ENCODE data around the gene TMEM184A.
"Not testable (repeated sequence)": the region's sequence is repeated elsewhere in the genome, so short reads cannot be mapped to it uniquely, and the experiment has no call there.

The TMEM184A gene

DNA sequence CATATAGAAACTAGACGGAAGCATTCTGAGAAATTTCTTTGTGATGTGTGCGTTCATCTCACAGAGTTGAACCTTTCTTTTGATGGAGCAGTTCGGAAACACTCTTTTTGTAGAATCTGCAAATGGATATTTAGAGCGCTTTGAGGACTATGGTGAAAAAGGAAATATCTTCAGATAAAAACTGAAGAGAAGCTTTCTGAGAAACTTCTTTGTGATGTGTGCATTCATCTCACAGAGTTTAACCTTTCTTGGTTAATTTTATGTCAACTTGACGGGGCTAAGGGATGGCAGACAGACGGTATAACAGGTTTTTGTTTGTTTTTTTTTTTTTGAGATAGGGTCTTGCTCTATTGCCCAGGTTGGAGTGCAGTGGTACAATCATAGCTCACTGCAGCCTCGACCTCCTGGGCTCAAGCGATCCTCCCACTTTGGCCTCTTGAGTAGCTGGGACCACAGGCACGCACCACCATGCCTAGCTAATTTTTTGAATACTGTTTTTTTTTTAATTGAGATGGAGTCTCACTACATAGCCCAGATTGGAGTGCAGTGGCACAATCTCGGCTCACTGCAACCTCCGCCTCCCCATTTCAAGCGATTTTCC lies 36.6 kb downstream of the TMEM184A start:
- WGBS (ENCODE audit: extremely low coverage, insufficient coverage, low lambda C conversion rate) = no CpG with 5 or more reads among the region's 12 CpGs
- not testable (repeated sequence) for H3K4me2 ChIP-seq (ENCODE audit: low read length); H3K4me3 ChIP-seq (ENCODE audit: low read length); H4K5ac ChIP-seq (ENCODE audit: low read length); H3K36me3 ChIP-seq (ENCODE audit: control insufficient read depth, insufficient read depth, low read length); H2BK15ac ChIP-seq (replicated peaks; ENCODE audit: low read depth); DNase-seq; H2AK5ac ChIP-seq (ENCODE audit: low read length); H3K4me1 ChIP-seq (ENCODE audit: control insufficient read depth, low read depth, low read length); H4K8ac ChIP-seq (ENCODE audit: low read depth, low read length); H3K23ac ChIP-seq (ENCODE audit: low read length); H2BK5ac ChIP-seq (ENCODE audit: low read length); H3K27me3 ChIP-seq (ENCODE audit: insufficient read depth, low read length, poor library complexity); H3K56ac ChIP-seq (ENCODE audit: low read length); H3K79me1 ChIP-seq (ENCODE audit: low read length); H2BK120ac ChIP-seq (ENCODE audit: low read depth, low read length); H3K27ac ChIP-seq (ENCODE audit: low read depth, low read length); H3K18ac ChIP-seq (ENCODE audit: low read length); H3K9ac ChIP-seq (ENCODE audit: low read length); H3K79me2 ChIP-seq (ENCODE audit: control insufficient read depth, insufficient read depth, low read length); H3K4ac ChIP-seq (ENCODE audit: low read depth, low read length)

DNA sequence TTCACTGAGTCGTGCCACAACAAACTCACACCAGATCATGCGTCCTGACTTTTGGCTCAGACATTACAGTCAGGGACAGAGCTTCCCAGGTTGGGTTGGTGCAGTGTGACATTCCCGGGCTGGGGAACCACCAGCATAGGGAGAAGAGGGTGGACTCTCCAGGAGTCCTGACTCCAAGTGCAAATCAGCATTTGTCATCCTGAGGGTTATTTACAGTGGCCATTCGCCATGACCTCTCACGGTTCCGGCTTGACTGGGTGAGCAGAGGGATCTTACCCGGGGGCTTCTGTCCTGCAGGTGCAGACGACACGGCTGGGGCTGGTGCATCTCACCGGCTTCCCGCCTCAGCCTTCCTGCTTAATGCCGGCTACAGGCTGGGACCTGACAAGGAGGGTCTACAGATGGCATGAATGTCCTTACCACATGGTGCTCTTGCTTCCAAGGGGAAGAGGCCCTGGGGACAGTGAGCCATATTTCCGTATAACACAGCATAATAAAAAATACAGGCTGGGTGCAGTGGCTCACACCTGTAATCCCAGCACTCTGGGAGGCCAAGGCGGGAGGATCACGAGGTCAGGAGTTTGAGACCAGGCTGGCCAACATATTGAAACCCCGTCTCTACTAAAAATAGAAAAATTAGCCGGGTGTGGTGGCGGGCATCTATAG lies 39.3 kb downstream of the TMEM184A start:
- no peak overlapping the region for H2BK15ac ChIP-seq (replicated peaks; ENCODE audit: low read depth)
- no peak overlapping the region for H2BK120ac ChIP-seq (ENCODE audit: low read depth, low read length)
- no peak overlapping the region for H2BK5ac ChIP-seq (ENCODE audit: low read length)
- WGBS (ENCODE audit: extremely low coverage, insufficient coverage, low lambda C conversion rate) = no CpG with 5 or more reads among the region's 18 CpGs
- H3K4me1 ChIP-seq (ENCODE audit: control insufficient read depth, low read depth, low read length) = no peaks in the 10 kb centered on the region
- no peak overlapping the region for H3K4me3 ChIP-seq (ENCODE audit: low read length)
- DNase-seq = no peak
- no peak overlapping the region for H4K5ac ChIP-seq (ENCODE audit: low read length)
- no peak overlapping the region for H2AK5ac ChIP-seq (ENCODE audit: low read length)
- H3K18ac ChIP-seq (ENCODE audit: low read length) = no peak overlapping the region
- no peaks in the 10 kb centered on the region for H3K79me1 ChIP-seq (ENCODE audit: low read length)
- no peak overlapping the region for H3K4me2 ChIP-seq (ENCODE audit: low read length)
- H3K4ac ChIP-seq (ENCODE audit: low read depth, low read length) = no peak overlapping the region
- H3K23ac ChIP-seq (ENCODE audit: low read length) = no peak overlapping the region
- no peak overlapping the region for H4K8ac ChIP-seq (ENCODE audit: low read depth, low read length)
- no peaks in the 10 kb centered on the region for H3K79me2 ChIP-seq (ENCODE audit: control insufficient read depth, insufficient read depth, low read length)
- H3K9ac ChIP-seq (ENCODE audit: low read length) = no peak overlapping the region
- no peaks in the 10 kb centered on the region for H3K36me3 ChIP-seq (ENCODE audit: control insufficient read depth, insufficient read depth, low read length)
- no peaks in the 10 kb centered on the region for H3K27me3 ChIP-seq (ENCODE audit: insufficient read depth, low read length, poor library complexity)
- no peak overlapping the region for H3K27ac ChIP-seq (ENCODE audit: low read depth, low read length)
- no peak overlapping the region for H3K56ac ChIP-seq (ENCODE audit: low read length)

DNA sequence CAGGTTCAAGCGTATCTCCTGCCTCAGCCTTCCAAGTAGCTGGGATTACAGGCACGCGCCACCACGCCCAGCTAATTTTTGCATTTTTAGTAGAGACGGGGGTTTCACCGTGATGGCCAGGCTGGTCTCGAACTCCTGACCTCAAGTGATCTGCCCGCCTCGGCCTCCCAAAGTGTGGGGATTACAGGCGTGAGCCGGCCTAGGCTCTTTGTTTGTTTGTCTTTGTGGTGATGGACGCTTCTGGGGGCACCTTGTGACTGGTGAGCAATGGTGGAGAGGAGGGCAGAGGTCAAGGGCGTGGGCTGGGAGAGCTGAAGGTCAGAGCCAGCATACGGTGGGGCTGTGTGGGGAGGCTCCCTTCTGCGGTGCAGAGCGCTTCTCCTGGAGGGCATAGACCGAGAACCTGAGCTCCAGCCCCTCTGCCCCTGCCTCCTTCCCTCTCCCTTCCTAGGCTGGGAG lies 40.5 kb downstream of the TMEM184A start:
- whole genome bisulfite sequencing (ENCODE audit: extremely low coverage, insufficient coverage, low lambda C conversion rate) = no CpG with 5 or more reads among the region's 17 CpGs
- not testable (repeated sequence) for H3K27me3 ChIP-seq (ENCODE audit: insufficient read depth, low read length, poor library complexity)

DNA sequence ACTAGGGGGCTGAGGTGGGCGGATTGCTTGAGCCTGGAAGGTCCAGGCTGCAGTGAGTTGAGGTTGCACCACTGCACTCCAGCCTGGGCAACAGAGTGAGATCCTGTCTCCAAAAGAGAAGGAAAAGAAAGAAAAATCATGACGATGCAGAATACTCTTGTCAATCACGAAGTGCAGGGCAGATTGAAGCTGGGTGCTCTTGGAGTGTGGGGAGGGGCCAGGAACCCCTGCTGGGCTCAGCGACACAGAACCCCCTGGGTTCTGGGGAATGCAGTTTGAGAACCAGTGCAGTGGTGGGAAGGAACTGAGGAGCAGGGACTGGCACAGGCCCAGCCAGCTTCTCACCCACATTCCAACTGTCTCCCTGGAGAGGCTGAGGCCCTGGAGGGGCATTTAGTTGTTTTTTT lies 41.0 kb downstream of the TMEM184A start:
- Histone ChIP-seq H2AK5ac (ENCODE audit: low read length) (no peak overlapping the region), H4K5ac (ENCODE audit: low read length) (no peak overlapping the region), H4K8ac (ENCODE audit: low read depth, low read length) (no peak overlapping the region), H2BK15ac (replicated peaks; ENCODE audit: low read depth) (no peak overlapping the region), H3K56ac (ENCODE audit: low read length) (no peak overlapping the region), H3K4me2 (ENCODE audit: low read length) (no peak overlapping the region), H3K23ac (ENCODE audit: low read length) (no peak overlapping the region), H3K36me3 (ENCODE audit: control insufficient read depth, insufficient read depth, low read length) (no peaks in the 10 kb centered on the region), H3K18ac (ENCODE audit: low read length) (no peak overlapping the region), H2BK120ac (ENCODE audit: low read depth, low read length) (no peak overlapping the region), H3K27me3 (ENCODE audit: insufficient read depth, low read length, poor library complexity) (no peaks in the 10 kb centered on the region), H3K79me2 (ENCODE audit: control insufficient read depth, insufficient read depth, low read length) (no peaks in the 10 kb centered on the region), H3K9ac (ENCODE audit: low read length) (no peak overlapping the region), H3K79me1 (ENCODE audit: low read length) (no peaks in the 10 kb centered on the region), H3K4me1 (ENCODE audit: control insufficient read depth, low read depth, low read length) (no peaks in the 10 kb centered on the region), H3K27ac (ENCODE audit: low read depth, low read length) (no peak overlapping the region), H2BK5ac (ENCODE audit: low read length) (no peak overlapping the region), H3K4me3 (ENCODE audit: low read length) (no peak overlapping the region), H3K4ac (ENCODE audit: low read depth, low read length) (no peak overlapping the region)
- DNase-seq = no peak
- WGBS (ENCODE audit: extremely low coverage, insufficient coverage, low lambda C conversion rate) = no CpG with 5 or more reads among the region's 4 CpGs

More for the DNA sequence above, 40.5 kb downstream of the TMEM184A start:
- not testable (repeated sequence) for H3K4ac ChIP-seq (ENCODE audit: low read depth, low read length); H3K4me1 ChIP-seq (ENCODE audit: control insufficient read depth, low read depth, low read length); H3K27ac ChIP-seq (ENCODE audit: low read depth, low read length); H3K4me2 ChIP-seq (ENCODE audit: low read length); DNase-seq; H3K23ac ChIP-seq (ENCODE audit: low read length); H3K18ac ChIP-seq (ENCODE audit: low read length); H4K5ac ChIP-seq (ENCODE audit: low read length); H3K79me2 ChIP-seq (ENCODE audit: control insufficient read depth, insufficient read depth, low read length); H2BK5ac ChIP-seq (ENCODE audit: low read length); H2BK15ac ChIP-seq (replicated peaks; ENCODE audit: low read depth); H4K8ac ChIP-seq (ENCODE audit: low read depth, low read length); H3K56ac ChIP-seq (ENCODE audit: low read length); H3K79me1 ChIP-seq (ENCODE audit: low read length); H2AK5ac ChIP-seq (ENCODE audit: low read length); H2BK120ac ChIP-seq (ENCODE audit: low read depth, low read length); H3K9ac ChIP-seq (ENCODE audit: low read length); H3K4me3 ChIP-seq (ENCODE audit: low read length); H3K36me3 ChIP-seq (ENCODE audit: control insufficient read depth, insufficient read depth, low read length)

GRCh38 chr7:1514407-1514806 lies 41.6 kb downstream of the TMEM184A start:
- H3K27ac ChIP-seq (ENCODE audit: low read depth, low read length) = no peak overlapping the region
- no peak for DNase-seq
- no peak overlapping the region for H3K4me3 ChIP-seq (ENCODE audit: low read length)
- no peak overlapping the region for H3K56ac ChIP-seq (ENCODE audit: low read length)
- H3K9ac ChIP-seq (ENCODE audit: low read length) = no peak overlapping the region
- no peaks in the 10 kb centered on the region for H3K36me3 ChIP-seq (ENCODE audit: control insufficient read depth, insufficient read depth, low read length)
- no peaks in the 10 kb centered on the region for H3K79me2 ChIP-seq (ENCODE audit: control insufficient read depth, insufficient read depth, low read length)
- no peak overlapping the region for H2AK5ac ChIP-seq (ENCODE audit: low read length)
- no CpG with 5 or more reads among the region's 12 CpGs for WGBS (ENCODE audit: extremely low coverage, insufficient coverage, low lambda C conversion rate)
- H2BK120ac ChIP-seq (ENCODE audit: low read depth, low read length) = no peak overlapping the region
- no peaks in the 10 kb centered on the region for H3K4me1 ChIP-seq (ENCODE audit: control insufficient read depth, low read depth, low read length)
- H2BK5ac ChIP-seq (ENCODE audit: low read length) = no peak overlapping the region
- H3K18ac ChIP-seq (ENCODE audit: low read length) = no peak overlapping the region
- H3K4ac ChIP-seq (ENCODE audit: low read depth, low read length) = no peak overlapping the region
- H4K5ac ChIP-seq (ENCODE audit: low read length) = no peak overlapping the region
- H3K23ac ChIP-seq (ENCODE audit: low read length) = no peak overlapping the region
- no peak overlapping the region for H2BK15ac ChIP-seq (replicated peaks; ENCODE audit: low read depth)
- H4K8ac ChIP-seq (ENCODE audit: low read depth, low read length) = no peak overlapping the region
- no peaks in the 10 kb centered on the region for H3K79me1 ChIP-seq (ENCODE audit: low read length)
- no peaks in the 10 kb centered on the region for H3K27me3 ChIP-seq (ENCODE audit: insufficient read depth, low read length, poor library complexity)
- no peak overlapping the region for H3K4me2 ChIP-seq (ENCODE audit: low read length)
